Femur (tissue), 1 donor: ENCODE measurements around the gene COX5A.
A peak's percentile ranks its signal among the peaks of the same experiment; 100 is the strongest.
"Not testable (repeated sequence)": the region's sequence is repeated elsewhere in the genome, so short reads cannot be mapped to it uniquely, and the experiment has no call there.

Experiments
- DNase-seq: peaks from one replicate; pipeline ENCODE4 v3.0.0-alpha.2; 2017

COX5A gene

DNA sequence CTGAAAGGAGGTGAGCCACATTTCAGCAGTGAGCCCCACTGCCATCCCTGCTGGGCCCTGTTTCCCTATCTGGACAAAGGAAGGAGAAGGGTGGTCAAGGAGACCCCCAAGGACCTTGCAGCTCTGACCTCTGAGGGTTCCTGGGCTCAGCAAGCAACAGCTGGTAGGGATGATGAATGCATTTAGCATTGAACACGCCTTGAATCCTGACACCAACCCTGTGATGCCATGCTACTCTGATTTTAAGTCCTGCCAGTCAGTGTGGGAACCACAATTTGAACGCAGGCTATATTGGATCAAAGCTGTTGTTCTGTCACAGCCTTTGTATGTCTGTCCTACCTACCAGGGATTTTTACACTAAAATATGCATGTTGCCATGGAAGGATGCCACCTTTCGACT lies 41.6 kb downstream of the COX5A start:
- no peak for DNase-seq

DNA sequence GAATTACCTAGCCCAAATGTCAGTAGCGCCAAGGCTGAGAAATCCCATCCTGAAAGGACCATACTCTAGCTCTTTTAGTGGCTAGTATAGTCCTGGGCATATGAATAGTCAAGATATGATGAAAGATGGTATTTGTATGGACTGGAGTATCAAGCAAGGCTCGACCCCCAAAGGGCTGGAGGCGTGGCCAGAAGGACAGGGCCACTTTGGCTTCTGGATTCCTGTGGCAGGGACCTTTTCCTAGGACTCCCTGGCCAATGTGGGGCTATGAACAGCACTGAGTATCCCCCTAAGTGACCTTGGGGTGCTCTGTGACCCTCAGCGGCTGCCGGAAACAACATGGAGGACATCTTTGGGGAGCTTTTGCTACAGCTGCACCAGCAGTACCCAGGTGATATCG lies 42.0 kb downstream of the COX5A start:
- no peak for DNase-seq

DNA sequence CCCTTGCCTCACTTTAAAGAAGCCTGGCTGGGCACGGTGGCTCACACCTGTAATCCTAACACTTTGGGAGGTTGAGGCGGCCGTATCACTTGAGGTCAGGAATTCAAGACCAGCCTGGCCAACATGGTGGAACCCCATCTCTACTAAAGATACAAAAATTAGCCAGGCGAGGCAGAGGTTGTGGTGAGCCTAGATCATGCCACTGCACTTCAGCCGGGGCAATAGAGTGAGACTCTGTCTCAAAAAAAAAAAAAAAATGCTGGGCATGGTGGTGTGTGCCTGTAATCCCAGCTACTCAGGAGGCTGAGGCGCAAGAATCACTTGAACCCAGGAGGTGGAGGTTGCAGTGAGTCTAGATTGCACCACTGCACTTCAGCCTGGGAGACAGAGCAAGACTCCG lies 43.5 kb downstream of the COX5A start:
- DNase-seq = not testable (repeated sequence)

DNA sequence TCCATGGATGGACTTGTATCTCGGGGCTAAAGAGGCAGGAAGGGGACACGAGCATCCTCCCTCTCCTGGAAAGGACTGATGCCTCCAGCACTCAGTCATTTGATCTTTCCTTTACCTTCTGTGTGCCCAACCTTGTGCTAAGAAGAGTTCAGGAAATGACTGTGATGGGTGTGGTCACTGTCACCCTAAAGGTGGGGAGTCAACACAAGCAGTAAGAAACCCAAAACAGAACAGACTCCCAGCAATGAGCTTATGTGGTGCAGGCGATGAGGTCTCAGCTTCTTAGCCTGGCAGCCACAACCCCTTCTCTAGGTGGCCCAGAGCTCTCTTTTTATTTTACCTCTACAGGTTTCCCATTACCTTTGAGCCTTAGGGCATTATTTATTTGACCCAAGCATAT lies 44.2 kb downstream of the COX5A start:
- no peak for DNase-seq

DNA sequence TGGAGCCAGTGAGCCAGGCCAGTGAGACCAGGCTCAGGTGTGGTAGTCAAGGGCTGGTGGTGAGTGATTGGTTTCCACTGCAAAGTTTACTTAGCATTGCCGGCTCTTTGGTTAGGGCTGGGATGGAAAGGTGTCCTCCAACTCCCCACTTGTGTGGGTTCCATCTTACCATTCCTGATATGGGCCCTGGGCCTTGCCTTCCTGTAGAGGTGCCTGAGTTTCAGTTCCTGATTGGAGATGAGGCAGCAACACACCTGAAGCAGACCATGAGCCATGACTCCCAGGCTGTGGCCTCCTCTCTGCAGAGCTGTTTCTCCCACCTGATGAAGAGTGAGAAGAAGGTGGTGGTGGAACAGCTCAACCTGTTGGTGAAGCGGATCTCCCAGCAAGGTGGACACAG lies 44.9 kb downstream of the COX5A start:
- DNase-seq = no peak

DNA sequence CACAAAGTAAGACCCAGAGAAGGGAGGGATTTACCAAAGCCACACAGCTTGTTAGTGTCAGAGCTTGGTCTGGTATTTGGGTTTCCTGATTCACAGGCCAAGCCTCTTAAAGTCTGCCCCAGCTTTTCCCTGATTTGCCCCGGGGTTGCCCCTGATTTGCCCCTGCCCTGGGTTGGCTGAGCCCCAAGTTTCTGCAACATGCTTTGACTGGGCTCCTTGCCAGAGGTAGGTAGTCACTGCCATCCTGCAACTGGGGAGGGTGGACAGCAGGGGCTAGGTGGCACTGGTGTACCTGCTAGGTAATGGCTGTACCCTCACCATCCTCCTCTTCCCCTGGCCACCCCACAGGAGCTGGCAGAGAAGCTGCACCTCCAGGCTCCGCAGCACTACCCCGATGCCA lies 45.6 kb downstream of the COX5A start:
- no peak for DNase-seq

DNA sequence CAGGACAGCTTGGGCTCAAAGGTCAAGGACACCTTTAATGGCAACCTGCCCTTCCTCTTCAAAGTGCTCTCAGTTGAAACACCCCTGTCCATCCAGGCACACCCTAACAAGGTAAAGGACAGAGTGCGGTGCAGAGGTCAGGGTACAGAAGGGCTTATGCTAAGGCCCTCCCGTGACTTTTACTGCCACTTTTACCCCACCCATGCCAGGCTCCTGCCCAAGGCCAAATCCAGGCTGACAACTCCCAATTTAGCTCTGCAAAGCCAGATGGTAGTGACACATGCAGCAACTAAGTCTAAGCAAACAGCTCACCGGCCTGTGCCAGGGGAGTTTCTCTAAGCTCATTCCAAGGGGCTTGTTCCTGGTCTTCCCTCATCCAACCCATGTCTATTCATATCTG lies 46.4 kb downstream of the COX5A start:
- DNase-seq = no peak

DNA sequence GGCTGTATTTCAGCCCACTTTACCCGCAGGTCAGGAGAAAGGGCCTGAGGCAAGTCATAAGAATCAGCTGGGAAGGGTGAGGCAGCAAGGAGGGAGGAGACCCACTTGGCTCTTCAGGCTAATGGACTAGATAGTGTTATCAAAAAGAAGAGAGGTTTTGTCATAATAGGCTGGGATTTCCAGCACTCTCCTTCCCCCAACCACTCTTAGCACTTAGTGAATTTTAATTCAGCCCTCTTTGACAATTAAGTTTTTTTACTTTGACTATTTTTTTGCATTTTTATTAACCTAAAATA lies 47.3 kb downstream of the COX5A start:
- no peak for DNase-seq

DNA sequence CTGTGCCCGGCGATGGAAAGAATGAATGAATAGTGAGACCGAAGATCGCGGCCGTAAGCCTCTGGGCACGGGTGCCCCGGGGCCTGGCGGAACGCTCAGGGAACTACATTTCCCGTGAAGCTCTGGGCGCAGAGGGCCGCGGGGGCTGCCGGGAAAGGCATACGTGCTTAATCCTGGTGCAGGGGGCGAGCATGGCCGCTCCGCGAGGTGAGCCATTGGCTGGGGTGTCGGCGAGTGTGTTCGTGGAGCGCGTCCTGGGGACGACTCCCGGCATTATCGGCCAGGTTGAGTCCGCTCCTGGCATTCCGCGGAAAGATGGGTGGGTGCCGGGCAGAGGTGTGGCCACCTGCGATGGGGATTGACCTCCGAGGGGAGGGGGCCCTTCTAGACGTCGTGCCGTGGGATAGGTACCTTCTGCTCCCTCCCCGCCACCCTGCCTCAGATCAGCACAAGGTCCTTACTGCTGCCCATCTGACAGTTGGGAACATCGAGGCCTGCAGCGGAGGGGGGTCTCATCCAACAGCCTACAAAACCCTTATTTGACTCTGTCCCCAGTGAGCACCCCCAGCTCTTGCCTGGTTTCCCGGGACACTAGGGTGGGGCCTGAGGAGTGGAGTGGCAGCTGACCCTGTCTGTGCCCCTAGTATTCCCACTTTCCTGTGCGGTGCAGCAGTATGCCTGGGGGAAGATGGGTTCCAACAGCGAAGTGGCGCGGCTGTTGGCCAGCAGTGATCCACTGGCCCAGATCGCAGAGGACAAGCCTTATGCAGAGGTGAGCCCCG lies 47.8 kb downstream of the COX5A start, which contains the start of gene MPI:
TSS of gene MPI (plus strand) at position 160 of the 782 bp plus-strand sequence. CDS start at position 192, 32 bp downstream.
- DNase-seq = peak; percentile 91

DNA sequence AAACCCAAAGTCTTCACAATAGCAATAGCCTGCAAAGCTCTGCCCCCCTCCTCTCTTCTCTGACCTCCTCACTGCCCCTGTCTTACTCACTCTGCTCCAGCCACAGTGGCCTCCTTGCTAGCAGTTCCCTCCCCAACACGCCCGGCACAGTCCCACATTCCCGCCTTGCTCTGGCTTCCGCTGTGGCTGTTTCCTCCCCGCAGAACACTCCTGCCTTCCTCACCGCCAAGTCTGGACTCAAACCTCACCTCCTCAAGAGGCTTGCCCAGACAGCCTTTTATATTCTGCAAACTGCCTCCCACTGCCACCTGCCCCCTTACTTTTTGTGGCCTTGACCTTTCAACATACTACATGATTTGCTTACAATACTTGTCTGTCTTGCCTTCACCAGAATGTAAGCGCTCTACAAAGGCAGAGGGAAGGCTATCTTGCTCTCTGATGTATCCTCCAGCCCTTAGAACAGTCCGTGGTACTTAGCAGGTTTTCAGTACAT lies 48.4 kb downstream of the COX5A start:
- DNase-seq = peak; percentile 71

DNA sequence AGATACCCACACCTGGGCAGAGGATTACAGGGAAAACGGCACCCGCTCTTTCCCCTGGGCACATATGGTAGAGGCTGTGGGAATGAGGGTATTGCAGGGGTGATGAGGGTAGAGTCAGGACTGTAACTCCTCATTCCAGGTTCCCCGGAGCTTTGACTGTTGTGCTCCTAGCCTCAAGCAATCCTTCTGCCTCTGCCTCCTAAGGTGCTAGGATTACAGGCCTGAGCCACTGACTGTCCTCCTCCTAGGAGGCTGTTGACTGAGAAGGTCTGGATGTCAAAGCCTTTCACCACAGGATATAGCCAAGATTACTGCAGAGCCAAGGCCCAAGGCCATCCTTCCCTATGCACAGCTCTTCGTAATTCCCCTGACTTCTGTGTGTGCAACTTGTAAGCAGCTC lies 49.2 kb downstream of the COX5A start:
- DNase-seq = no peak

DNA sequence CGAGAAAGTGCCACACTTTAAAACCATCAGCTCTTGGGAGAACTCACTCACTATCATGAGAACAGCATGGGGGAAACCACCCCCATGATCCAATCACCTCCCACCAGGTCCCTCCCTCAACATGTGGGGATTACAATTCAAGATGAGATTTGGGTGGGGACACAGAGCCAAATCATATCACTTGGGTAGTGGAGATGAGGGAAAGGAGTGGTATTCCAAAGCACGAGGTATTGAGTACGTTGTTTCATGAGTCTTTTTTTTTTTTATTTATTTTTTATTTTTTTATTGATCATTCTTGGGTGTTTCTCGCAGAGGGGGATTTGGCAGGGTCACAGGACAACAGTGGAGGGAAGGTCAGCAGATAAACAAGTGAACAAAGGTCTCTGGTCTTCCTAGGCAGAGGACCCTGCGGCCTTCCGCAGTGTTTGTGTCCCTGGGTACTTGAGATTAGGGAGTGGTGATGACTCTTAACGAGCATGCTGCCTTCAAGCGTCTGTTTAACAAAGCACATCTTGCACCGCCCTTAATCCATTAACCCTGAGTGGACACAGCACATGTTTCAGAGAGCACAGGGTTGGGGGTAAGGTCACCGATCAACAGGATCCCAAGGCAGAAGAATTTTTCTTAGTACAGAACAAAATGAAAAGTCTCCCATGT lies 50.2 kb downstream of the COX5A start:
- DNase-seq = not testable (repeated sequence)

DNA sequence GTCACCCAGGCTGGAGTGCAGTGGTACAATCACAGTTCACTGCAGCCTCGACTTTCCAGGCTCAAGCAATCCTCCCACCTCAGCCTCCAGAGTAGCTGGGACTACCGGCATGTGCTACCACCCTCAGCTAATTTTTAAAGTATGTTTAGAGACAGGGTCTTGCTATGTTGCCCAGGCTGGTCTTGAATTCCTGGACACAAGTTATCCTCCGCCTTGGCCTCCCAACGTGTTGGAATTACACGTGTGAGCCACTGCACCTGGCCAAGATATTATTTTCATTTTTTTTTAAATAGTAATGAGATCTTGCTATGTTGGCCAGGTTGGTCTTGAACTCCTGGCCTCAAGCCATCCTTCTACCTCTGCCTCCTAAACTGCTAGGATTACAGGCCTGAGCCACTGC lies 52.4 kb downstream of the COX5A start:
- no peak for DNase-seq

DNA sequence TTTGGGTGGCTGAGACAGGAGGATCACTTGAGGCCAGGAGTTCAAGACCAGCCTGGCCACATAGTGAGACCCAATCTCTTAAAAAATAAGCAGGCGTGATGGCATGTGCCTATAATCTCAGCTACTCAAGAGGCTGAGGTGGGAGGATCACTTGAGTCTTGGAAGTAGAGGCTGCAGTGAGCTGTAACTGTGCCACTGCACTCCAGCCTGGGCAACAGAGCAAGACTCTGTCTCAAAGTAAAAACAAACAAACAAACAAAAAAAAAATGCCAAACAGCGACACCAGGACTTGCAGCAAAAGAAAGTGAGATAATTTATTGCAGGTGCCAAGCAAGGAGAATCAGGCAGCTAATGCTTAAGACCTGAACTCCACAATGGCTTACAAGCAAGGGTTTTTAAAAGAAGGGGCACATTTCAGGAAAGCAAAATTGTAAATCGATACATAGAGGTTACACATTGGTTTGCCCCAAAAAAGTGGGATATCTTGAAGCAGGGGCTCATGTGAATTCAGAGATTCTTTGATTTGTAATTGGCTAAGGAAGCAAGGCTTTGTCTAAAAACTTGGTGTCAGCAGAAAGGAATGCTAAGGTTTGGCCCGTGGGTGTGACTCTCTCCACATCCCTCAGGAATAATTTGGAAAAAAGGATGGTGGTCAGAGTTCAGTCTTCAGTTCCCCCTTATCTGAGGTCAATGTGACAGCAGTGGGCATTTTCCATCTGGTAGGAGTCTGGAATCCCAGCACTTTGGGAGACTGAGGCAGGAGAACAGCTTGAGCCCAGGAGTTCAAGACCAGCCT lies 53.2 kb downstream of the COX5A start:
- no peak for DNase-seq

DNA sequence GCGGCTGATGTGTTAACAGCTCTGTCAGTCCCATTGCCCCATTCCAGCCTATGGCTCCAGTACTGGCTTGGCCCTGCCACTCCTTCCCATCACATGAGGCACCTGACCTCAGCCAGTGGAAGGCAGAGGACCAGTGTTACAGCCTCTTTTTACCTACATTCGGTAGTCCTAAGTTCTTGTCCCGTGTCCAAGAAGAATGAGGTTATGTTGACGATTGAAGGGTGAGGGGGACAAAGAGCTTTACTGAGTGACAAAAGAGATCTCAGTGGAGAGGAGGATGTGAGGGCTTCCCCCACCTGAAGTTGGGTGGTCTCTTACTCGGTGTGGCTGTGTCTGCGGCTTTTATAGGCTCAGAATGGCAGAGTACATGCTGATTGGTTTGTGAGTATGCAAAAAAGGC lies 55.3 kb downstream of the COX5A start:
- DNase-seq = no peak

DNA sequence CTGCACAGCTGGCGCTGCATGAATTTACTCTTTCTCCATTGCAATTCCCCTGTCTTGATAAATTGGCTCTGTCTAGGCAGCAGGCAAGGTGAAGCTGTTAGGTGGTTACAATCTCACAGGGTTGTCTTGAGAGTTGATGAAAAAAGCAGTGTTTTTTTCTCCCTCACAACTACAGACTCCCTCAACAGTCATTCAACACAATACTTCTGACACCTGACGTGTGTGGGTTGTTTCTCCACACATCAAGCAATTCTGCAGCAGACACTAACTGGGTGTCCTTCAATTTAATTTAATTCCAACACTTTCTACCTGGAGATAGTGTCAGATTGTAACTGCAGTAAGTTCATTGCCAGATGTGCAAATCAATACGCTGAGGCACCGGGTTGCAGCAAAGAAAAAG lies 59.6 kb downstream of the COX5A start:
- DNase-seq = no peak

DNA sequence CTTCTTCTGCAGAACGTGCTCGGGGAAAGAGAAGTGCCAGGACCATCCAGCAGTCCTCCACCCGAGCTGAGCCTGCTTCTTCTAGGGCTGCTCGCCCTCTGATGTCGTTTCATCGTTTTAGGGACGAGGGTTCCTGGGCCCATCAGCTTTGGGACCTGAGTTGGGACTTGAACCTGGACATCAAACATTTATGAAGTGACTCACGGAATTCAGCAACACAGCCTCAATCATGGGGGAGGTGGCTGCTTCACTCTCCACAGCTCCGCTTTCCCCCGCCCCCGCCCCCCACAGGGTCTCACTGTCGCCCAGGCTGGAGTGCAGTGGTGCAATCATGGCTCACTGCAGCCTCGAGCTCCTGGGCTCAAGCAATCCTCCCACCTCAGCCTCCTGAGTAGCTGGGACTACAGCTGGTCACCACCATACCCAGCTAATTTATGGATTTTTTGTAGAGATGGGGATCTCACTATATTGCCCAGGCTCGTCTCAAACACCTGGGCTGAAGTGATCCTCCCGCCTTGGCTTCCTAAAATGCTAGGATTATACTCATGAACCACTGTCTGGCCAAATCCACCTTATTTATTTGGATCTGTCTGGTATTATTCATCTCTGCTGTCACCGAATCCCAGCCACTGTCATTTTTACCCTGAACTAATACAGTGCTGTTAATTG lies 64.0 kb downstream of the COX5A start:
- no peak for DNase-seq

DNA sequence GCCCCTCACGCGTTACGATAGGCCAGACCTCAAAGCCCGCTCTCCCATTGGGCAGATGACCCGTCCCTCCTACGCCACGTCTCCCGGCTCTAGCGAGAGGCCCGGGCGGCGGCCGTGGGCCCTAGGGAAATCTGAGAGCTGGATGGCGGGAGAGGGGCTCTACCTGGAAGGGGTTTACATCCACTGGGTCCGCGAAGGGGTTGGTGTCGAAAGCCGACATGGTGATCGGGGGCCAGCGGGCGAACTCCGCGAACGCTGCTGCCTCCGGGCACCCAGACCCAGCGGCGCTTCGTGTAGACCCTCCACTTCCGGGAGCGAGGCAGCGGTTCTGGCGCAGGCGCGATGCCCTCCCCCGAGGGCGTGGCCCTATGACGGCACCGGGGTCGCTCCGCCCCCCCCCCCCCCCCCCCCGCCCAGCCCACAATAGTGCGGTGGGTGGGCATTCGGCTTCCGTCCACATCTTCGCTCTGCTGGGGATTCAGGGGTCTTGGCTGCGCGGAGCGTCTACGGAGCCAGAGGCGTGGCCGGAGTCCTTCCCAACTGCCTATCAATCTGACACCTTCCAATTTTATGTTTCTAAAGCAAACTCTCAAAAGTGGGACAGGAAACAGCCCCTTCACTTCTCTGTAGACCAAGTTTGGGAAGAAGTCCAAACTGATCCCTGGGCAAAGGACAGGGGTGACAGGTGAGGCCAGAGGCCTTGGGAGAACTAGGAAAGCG lies 64.7 kb downstream of the COX5A start, which contains the start of gene SCAMP2:
TSS of gene SCAMP2 (minus strand) at position 330 of the 720 bp plus-strand sequence. CDS start at position 220, 110 bp downstream.
- DNase-seq = peak; percentile 97

DNA sequence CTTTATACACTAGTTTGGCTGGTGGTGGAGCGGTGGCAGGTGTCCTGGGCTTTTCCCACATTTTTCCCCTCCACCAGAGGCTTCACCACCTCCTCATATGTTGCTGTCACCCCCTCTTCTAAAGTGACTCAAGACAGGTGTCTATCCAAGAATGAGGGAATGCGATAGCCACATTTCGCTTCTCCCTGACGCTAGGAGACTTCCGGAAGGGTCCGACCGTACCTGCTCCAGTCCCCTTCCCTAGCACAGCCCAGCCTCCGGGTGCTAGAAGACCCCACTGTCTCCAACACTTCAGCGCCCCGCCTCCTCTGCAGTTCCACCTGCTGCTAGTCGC lies 65.2 kb downstream of the COX5A start:
- no peak for DNase-seq

DNA sequence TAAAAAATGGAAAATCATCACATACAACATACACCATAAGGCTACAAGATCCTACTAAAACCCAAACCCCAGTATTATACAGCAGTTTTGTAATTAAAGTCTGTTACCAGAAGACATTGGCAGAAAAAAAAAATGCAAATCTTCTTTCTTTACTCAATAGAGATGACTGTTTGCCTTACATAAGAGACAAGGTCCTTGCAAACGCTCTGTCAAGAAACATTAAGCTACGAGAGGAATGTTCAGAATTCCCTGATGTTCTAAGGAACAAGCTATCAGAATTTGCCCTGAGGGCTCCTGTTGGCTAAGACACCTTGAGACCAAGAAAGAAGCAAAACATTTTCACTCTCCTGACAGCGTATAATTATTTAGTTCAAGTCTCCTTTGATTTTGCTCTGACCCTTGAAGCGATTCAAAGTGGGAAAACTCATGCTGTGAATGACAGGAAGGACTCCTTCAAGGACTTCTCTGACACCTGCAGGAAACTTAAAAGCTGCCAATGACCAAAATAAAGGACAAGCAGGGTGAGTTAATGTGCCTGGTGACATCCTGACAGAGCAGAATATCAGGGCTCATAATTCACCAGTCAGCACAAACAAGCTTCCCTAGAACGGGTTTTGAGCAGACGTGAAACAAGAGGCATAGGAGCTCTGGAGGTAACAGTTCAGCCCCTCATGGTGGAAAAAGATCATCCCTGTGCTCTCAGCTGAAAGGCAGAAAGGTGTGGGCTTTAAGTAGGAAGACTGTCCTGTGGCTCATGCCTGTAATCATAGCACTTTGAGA lies 67.2 kb downstream of the COX5A start:
- DNase-seq = no peak
